Stimulated activated CD8-positive, alpha-beta memory T cell treated with anti-CD3 and anti-CD28 coated beads, Interleukin-15, amount 100 ng/mL, for 4 hours (primary cell): ENCODE results near the gene ABCC6.
"Not testable (repeated sequence)": the region's sequence is repeated elsewhere in the genome, so short reads cannot be mapped to it uniquely, and the experiment has no call there.

ENCODE experiments used
- DNase-seq, 2 donors: peaks; one replicate each; pipeline ENCODE4 v3.0.0-alpha.2; 2020; ENCODE audit warnings: low read depth in 2 of 2

The ABCC6 gene

GRCh38 chr16:16223662-16224241 is 458 bp upstream of the ABCC6 start:
- not testable (repeated sequence) for DNase-seq

DNA sequence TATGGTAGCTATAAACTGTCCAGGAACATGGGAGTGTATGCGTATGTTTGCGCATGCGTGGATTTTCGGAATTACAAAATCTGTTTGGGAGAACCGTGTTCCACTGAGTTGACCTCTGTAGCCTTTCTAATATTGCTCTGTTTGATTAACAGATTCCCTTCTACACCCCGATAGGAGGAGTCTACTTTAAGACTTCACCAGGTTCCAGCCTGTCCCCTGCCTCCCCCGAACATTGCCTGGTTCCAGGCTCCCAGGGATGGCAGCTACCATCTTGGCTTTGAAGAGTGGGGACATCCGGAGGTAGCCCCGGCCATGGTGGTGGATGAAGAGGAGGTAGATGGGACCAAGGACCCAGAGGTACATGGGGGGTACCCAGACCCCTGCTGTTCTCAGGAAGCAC is 1.9 kb downstream of the ABCC6 start:
- DNase-seq = not testable (repeated sequence)

DNA sequence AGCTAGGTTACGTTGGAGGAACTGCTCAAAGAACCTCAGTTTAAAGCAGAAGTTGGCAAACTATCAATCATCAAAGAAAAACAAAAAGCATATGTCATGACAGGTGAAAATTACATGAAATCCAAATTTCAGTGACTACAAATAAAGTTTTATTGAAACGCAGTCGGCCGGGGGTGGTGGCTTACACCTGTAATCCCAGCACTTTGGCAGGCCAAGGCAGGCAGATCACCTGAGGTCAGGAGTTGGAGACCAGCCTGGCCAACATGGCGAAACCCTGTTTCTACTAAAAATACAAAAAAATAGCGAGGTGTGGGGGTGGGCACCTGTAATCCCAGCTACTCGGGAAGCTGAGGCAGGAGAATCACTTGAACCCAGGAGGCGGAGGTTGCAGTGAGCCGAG is 2.8 kb downstream of the ABCC6 start:
- DNase-seq = not testable (repeated sequence)

GRCh38 chr16:16218787-16219186 is 4.5 kb downstream of the ABCC6 start:
- DNase-seq = not testable (repeated sequence)

- not testable (repeated sequence) for DNase-seq
Observed at GRCh38 chr16:16218349-16218748, 4.9 kb downstream of the ABCC6 start.

- not testable (repeated sequence) for DNase-seq
Observed at GRCh38 chr16:16213863-16214293, 9.4 kb downstream of the ABCC6 start.

GRCh38 chr16:16211404-16211803 is 11.9 kb downstream of the ABCC6 start:
- not testable (repeated sequence) for DNase-seq

- DNase-seq = not testable (repeated sequence)
Observed at GRCh38 chr16:16208461-16208860, 14.8 kb downstream of the ABCC6 start.

GRCh38 chr16:16207787-16208334 is 15.4 kb downstream of the ABCC6 start:
- not testable (repeated sequence) for DNase-seq

GRCh38 chr16:16207097-16207786 is 16.1 kb downstream of the ABCC6 start:
- not testable (repeated sequence) for DNase-seq

DNA sequence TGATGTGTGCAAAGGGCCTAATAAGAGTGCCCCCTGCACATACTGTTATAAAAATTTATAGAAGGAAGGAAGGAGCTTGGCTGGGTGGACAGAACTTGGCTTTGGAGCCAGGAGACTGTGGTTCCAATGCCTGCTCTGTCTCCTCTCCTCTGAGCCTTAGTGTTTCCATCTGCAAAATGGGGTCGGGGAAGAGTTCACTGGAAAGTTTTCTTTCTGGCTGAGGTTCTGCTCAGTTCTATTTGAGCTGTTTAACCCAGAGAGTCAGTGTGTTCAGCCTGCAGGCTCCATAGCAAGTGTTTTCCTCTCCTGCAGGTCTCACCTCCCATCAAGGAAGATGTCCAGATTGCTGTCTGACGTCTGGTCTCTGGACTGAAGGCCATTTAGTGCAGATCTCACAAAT is 17.4 kb downstream of the ABCC6 start:
- DNase-seq = not testable (repeated sequence)

DNA sequence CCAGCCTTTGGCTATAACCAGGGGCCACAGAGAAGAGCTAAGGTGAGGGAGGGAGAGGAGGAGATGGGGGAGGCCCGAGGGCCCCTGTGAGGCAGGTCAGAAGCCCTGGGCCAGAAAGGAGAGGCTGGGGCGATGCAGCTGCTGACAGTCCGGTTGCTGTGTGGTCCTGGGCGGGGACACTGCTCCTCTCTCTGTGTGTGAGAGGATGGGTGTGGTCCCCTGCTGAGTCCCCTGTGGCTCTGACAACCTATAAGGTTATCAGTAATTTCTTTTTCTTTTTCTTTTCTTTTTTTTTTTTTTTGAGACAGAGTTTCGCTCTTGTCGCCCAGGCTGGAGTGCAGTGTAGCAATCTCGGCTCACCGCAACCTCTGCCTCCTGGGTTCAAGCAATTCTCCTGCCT is 18.7 kb downstream of the ABCC6 start:
- DNase-seq = not testable (repeated sequence)

GRCh38 chr16:16203494-16203893 is 19.8 kb downstream of the ABCC6 start:
- not testable (repeated sequence) for DNase-seq

GRCh38 chr16:16202400-16203143 is 20.7 kb downstream of the ABCC6 start:
- DNase-seq = not testable (repeated sequence)

DNA sequence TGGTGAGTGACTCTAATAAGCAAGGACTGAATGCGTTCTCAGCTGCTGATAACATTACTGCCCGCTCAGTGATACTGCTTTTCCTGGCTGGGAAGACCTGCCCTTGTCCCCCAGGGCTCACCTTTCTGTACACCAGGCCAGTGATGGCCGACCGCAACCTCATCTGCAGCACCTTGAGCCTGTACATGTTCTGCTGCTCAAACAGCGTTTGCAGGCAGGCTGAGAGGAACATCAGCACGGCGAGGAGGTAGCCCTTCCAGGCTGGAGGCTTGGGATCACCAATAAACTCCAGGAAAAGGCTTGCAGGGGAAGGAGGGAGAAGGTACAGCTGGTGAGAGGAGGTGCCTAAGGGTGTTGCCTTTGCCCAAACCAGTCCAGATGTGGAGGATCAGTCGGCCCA is 21.4 kb downstream of the ABCC6 start:
- DNase-seq = not testable (repeated sequence)

- not testable (repeated sequence) for DNase-seq
Observed at GRCh38 chr16:16200391-16200790, 22.9 kb downstream of the ABCC6 start.

GRCh38 chr16:16199428-16199827 is 23.9 kb downstream of the ABCC6 start:
- not testable (repeated sequence) for DNase-seq

GRCh38 chr16:16197966-16198365 is 25.3 kb downstream of the ABCC6 start:
- no peak for DNase-seq

- DNase-seq = no peak
Observed at GRCh38 chr16:16197331-16197730, 26.0 kb downstream of the ABCC6 start.

- no peak for DNase-seq
Observed at GRCh38 chr16:16196099-16196498, 27.2 kb downstream of the ABCC6 start.

GRCh38 chr16:16191493-16192167 is 31.7 kb downstream of the ABCC6 start:
- DNase-seq = no peak

DNA sequence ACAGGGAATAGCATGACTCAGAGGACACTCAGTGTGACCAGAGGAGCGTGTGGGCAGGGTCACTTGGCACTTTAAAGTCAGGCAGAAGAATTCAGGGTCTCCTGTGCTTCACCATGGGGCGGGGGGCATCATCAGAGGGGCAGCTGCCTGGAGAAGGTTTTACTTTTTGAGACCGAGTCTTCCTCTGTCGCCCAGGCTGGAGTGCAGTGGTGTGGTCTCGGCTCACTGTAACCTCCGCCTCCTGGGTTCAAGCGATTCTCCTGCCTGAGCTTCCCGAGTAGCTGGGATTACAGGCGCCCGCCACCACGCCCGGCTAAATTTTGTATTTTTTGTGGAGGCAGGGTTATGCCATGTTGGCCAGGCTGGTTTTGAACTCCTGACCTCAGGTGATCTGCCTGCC is 32.3 kb downstream of the ABCC6 start:
- not testable (repeated sequence) for DNase-seq
